HG02588 (cell line): ENCODE data around the gene ZDHHC13.

Experiments
- ATAC-seq: cut with Tn5 transposase; IDR thresholded peaks from one replicate; pipeline ENCODE4 v1.9.1; 2021; ENCODE audit warnings: mild to moderate bottlenecking, moderate library complexity; ENCODE audit not compliant: unreplicated experiment

The ZDHHC13 gene

GRCh38 chr11:19163617-19164016, 46.6 kb downstream of the ZDHHC13 start:
- ATAC-seq: no peak

GRCh38 chr11:19164230-19164855, 47.4 kb downstream of the ZDHHC13 start:
- ATAC-seq: no peak

GRCh38 chr11:19164881-19165280, 47.9 kb downstream of the ZDHHC13 start:
- no peak for ATAC-seq

GRCh38 chr11:19168090-19168489, 51.1 kb downstream of the ZDHHC13 start:
- ATAC-seq: no peak

GRCh38 chr11:19173004-19173689, 56.2 kb downstream of the ZDHHC13 start:
- ATAC-seq: no peak

GRCh38 chr11:19173964-19174638, 57.1 kb downstream of the ZDHHC13 start:
- no peak for ATAC-seq

- no peak for ATAC-seq
Measured at GRCh38 chr11:19176629-19177186, 59.7 kb downstream of the ZDHHC13 start.

GRCh38 chr11:19181531-19182261, 64.7 kb downstream of the ZDHHC13 start:
- no peak for ATAC-seq

- ATAC-seq: no peak
Measured at GRCh38 chr11:19183646-19184045, 66.7 kb downstream of the ZDHHC13 start.

GRCh38 chr11:19185036-19185435, 68.1 kb downstream of the ZDHHC13 start:
- no peak for ATAC-seq

- ATAC-seq: no peak
Measured at GRCh38 chr11:19185516-19186052, 68.6 kb downstream of the ZDHHC13 start.

- no peak for ATAC-seq
Measured at GRCh38 chr11:19187114-19187832, 70.3 kb downstream of the ZDHHC13 start.

GRCh38 chr11:19187833-19188258, 70.9 kb downstream of the ZDHHC13 start:
- ATAC-seq: no peak

GRCh38 chr11:19191530-19192169, 74.7 kb downstream of the ZDHHC13 start:
- no peak for ATAC-seq

- ATAC-seq: no peak
Measured at GRCh38 chr11:19193916-19194315, 76.9 kb downstream of the ZDHHC13 start.

- ATAC-seq: no peak
Measured at GRCh38 chr11:19194620-19195308, 77.8 kb downstream of the ZDHHC13 start.

- no peak for ATAC-seq
Measured at GRCh38 chr11:19196432-19196831, 79.5 kb downstream of the ZDHHC13 start.

GRCh38 chr11:19199048-19199447, 82.1 kb downstream of the ZDHHC13 start:
- ATAC-seq: no peak

GRCh38 chr11:19199771-19200170, 82.8 kb downstream of the ZDHHC13 start:
- ATAC-seq: no peak
